Measurements from ENCODE around the gene XNDC1N.
A peak's percentile ranks its signal among the peaks of the same experiment; 100 is the strongest.

Gene XNDC1N, protein sequence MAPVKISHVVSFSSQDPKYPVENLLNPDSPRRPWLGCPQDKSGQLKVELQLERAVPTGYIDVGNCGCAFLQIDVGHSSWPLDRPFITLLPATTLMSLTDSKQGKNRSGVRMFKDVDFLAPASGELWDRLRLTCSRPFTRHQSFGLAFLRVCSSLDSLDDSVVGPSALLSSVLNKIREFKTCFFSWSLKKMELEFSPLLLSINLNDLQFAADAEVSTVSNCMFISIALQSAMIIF

DNA sequence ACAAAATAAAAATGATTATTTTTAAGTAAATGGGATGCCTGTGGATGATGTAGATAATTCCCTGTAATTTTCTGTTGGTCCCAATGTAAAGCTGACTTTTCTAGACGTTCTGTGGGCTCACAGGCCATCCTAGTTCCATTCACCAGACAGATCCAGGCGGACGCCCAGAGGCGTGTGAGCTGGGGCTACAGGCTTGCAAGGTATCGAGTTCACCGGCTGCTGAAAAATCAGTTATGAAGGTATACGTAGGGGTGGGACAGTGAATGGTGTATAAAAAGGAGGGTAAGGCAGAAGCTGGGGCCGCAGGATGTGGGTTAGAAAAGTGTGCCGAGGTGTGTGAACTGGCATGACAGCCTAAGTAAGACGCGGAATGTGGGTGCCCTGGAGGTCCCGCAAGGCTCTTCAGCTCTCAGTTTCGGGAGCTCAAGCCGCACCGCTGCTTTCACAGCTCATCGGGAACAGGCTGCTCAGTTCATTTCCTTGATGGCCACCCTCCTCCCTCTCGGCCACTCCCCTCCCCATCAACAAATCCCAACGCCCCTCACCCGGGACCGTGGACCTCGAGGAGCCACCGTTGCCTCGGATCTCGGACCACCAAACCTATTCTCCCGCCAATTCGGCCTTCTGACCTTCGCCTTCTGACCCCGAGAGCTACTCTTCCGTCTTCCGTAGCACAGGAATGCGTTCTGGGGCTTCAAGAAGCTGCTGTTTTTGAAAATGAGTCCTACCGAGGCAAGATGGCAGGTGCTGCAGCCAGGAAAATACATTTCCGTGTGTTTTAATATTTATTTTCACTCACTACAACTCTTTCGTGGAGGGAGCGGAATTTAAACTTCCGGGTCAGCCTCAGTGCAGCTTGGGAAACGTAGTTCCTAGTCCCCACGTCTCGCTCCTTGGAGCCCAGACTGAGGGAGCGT lies at the start of gene XNDC1N:
Gene XNDC1N, minus strand, starts transcription at position 775 of the 917 bp plus-strand sequence. CDS start 5,241 bp downstream, outside the sequence.
- DNase-seq (ENCODE audit: low read depth in 2 of 2), result peak; percentile 78 to 81

DNA sequence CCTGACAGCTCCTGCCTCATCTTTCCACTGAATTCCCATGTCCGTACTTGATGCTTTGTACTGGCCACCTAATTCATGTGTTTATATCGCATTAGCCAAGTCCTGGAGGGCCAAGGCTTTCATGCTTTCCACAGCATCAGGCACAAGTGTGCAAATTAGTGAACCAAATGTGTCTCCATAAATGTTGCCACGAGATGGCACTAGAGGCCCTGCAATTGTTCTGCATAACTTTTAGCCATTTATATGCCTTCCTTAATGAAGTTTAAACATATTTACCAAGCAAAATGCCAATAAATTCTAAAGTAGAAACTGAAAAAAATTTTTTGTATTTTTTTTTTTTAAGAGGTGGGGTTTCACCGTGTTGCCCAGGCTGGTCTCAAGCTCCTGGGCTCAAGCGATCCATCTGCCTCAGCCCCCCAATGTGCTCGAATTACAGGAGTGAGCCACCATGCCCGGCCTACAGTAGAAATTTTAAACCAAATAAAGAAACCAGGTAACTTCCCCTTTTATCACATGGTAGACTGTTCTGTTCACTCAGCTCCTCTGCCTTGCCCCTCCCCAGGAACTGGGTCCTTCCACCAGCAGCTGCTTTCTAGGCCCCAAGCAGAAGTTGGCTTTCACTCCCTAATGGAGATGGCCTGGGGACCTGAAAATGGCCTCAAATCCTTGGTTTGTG lies 49.5 kb upstream of the XNDC1N start:
- peak; percentile 18 to 21 for DNase-seq (ENCODE audit: low read depth in 2 of 2)

DNA sequence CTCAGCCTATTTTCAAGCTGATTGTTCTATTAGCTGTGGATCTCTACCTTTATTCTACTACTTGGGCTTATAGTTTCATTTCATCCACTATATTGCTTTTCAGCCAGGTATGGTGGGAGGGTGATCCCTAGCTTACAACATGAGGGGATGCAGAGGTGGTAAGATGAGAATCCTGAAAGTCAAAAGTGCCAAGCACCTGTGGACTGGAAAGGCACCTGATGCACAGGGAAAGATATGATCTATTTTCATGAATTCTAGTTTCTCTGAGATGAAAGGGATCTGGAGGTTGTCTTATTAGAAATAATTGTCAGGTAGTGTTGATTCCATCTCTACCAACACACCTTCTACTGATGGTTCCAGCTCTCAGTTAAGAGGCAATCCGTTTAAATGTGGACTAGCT lies 48.7 kb upstream of the XNDC1N start:
- no peak for DNase-seq (ENCODE audit: low read depth in 2 of 2)

DNA sequence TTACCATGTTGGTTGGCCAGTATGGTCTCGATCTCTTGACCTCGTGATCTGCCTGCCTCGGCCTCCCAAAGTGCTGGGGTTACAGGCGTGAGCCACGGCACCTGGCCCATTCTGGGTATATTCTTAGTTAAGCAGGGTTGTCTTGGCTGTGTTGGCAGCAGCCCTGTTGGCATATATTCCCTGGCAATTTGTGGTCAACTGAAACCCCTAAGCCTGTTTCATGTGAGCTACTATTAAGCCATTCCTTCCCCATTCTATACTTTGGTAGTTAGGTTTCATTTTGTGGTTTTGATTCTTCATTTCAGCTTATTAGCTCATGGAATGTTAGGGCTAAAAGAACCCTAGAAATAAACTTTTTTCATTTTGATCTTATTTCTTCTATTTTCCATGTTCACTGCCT lies 48.2 kb upstream of the XNDC1N start:
- DNase-seq (ENCODE audit: low read depth in 2 of 2), result no peak

DNA sequence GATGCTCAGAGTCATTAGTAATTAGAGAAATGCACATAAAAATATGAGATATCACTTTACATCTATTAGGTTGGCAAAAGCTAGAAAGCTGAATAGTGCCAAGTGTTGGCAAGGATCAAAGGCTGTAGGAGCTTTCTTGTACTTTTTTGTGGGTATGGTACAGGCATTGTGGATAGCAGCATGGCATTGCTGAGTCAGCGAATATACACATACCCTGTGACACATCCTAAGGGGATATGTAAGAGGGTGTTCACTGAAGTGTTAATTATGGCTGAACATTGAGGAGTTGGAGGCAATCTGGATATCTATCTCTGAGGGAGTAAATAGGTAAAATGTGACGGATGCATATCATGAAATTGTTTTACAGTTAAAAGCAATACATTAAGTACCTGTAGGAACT lies 43.3 kb upstream of the XNDC1N start:
- DNase-seq (ENCODE audit: low read depth in 2 of 2), result no peak

DNA sequence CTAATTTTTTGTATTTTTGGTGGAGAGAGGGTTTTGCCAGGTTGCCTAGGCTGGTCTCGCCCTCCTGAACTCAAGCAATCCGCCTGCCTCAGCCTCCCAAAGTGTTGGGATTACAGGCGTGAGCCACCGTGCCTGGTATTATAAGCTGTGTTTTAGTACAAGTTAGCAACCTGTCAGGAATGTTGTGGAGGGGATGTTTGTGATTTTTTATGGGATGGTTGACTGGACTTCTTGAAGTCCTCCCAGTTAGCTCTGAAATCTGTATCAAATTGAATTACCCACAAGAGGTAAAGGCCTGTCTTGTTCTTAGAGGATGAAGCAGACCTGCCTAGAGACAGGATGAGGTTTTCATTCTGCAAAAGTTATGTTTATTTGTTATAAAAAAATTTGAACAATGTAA lies 36.2 kb upstream of the XNDC1N start:
- no peak for DNase-seq (ENCODE audit: low read depth in 2 of 2)

DNA sequence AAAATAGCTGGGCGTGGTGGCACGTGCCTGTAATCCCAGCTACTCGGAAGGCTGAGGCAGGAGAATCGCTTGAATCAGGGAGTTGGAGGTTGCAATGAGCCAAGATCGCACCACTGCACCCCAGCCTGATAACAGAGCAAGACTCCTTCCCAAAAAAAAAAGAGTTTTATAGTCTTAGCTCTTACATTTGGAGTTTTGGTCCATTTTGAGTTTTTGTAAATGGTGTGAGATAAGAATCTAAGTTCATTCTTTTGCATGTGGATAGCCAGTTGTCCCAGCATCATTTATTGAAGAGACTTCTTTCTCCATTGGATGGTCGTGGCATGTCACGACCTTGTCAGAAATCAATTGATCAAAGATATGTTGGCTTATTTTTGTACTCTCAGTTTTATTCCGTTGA lies 35.1 kb upstream of the XNDC1N start:
- DNase-seq (ENCODE audit: low read depth in 2 of 2), result no peak

DNA sequence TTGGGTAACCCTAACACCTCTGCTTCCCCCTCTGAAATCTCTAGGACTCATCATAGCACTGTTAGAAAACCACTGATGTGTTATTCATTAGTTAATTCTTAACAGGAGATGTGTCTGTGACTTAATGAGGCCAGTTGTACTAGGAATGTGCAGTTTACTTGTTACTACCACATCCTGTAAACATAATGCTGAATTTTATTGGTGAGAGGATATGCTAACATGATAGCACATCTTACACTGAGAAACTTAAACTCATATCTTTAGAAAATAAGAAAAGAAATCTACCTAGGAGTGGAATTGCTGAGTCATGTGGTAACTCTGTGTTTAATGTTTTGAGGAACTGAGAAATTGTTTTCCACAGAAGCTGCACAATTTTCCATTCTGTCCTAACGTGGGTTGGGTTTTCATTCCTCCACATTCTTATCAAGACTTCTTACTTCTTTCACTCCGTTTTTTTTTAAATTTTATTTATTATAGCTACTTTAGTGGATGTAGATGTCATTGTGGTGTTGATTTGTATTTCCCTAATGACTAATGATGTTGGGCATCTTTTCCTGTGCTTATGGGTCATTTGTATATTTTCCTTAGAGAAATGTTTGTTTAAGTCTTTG lies 34.1 kb upstream of the XNDC1N start:
- DNase-seq (ENCODE audit: low read depth in 2 of 2), result no peak

DNA sequence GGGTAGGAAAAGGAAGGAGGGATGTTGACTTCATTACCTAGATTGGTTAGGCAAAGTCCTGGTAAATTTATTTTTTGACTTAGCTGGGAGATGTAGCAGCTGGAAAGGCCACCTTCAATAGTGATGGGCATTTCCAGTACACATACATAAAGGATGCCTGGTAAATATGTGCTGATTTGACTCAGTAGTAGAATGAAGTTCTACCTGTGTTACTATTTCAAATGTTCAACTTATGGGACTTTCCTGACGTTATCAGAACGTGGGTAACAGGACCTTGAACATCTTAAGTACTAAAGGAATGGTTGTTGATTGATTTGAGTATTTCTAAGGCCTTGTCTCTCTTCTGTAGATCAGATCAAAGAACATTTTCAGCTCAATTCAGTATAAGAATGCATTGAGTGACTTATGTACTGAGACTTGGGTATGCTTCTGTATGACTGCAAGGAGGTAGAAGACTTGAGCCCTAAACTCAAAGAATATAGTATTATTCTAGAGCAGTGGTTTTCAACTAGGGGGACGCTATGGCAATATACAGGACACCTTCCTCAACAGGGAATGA lies 27.6 kb upstream of the XNDC1N start:
- no peak for DNase-seq (ENCODE audit: low read depth in 2 of 2)

DNA sequence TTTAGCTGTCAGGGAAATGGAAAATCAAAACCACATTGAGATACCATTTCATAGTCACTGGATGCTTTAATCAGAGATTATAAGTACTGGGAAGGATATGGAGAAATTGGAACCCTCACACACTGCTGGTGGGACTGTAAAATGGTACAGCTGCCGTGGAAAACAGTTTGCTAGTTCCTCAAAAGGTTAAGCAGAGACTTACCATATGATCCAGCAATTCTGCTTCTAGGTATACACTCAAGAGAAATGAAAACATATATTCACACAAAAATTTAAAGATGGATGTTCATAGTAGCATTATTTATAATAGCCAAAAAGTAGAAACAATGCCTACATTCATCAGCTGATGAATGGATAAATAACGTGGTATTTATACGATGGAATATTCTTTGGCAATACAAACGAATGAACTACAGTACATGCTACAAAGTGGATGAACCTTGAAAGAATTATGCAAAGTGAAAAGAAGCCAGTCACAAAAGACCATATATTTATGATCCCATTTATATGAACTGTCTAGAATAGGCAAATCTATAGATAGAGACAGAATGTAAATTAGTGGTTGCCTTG lies 23.4 kb upstream of the XNDC1N start:
- DNase-seq (ENCODE audit: low read depth in 2 of 2), result no peak

DNA sequence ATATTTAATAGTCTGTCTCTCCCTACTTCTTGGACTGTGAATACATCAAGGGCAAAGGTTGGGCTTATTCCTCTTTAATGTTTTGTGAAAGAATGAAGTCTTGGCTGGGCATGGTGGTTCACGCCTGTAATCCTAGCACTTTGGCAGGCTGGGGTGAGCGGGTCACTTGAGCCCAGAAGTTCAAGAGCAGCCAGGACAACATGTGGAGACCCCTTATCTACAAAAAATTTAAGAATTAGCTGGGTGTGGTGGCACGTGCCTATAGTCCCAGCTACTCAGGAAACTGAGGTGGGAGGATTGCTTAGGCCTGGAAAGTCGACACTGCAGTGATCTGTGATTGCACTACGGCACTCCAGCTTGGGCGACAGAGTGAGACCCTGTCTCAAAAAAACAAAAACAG lies 20.6 kb upstream of the XNDC1N start:
- DNase-seq (ENCODE audit: low read depth in 2 of 2), result no peak

DNA sequence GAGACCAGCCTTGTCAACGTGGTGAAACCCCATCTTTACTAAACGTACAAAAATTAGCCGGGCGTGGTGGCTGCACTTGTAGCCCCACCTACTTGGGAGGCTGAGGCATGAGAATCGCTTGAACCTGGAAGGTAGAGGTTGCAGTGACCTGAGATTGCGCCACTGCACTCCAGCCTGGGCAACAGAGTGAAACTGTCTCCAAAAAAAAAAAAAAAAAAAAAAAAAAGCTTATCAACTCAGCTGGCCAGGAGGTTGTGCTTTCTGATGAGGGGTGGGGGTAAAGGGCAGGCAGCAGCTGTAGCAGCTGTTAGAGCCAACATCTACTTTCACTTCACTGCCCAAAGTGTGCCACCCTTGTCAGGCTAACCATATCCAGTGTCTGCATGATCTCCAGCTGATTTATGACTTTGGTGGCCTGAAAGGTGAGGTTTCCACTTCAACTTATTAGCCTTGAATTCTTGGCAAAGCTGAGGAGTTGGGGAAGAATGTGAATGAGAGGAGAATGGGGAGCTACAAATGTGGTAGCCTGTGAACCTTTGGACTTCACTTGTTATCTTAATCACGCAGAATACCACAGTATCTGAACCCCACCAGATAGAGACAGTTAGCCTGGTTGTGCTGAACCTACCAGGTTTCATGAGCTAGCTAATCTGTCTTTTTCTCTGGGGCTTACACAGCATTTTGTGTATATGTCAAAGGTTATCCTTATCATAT lies 20.1 kb upstream of the XNDC1N start:
- no peak for DNase-seq (ENCODE audit: low read depth in 2 of 2)

DNA sequence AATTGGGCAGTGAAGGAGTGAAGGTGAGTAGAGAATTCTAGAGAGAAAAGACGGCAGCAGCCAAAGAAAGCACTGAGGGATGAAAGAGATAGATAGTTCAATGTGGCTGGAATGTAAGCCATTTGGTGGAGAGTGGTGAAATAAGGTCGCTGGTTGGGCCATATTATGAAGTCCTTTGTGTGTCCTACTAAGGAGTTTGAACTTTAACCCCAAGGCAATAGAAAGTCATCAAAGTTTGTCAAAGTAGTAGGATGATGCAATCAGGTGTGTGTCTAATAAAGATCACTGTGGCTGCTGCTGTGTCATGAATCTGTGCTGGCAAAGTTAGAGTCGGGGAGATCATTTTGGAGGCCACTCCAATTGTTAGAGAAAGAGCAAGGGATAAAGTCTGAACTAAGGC lies 19.1 kb upstream of the XNDC1N start:
- DNase-seq (ENCODE audit: low read depth in 2 of 2), result no peak

DNA sequence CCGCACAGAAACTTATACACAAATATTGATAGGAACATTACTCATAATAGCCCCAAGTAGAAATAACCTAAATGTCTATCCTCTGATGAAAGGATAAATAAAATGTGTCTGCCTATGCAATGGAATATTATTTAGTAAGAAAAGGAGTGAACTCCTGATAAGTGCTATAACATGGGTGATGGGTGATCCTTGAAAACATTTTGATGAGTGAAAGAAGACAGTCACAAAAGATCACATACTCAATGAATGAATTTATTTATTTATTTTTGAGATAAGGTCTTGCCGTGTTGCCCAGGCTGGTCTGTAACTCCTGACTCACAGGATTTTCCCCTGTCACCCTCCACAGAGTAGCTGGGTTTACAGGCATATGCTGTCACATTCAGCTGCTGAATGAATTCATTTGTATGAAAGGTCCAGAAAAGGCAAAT lies 17.8 kb upstream of the XNDC1N start:
- no peak for DNase-seq (ENCODE audit: low read depth in 2 of 2)

DNA sequence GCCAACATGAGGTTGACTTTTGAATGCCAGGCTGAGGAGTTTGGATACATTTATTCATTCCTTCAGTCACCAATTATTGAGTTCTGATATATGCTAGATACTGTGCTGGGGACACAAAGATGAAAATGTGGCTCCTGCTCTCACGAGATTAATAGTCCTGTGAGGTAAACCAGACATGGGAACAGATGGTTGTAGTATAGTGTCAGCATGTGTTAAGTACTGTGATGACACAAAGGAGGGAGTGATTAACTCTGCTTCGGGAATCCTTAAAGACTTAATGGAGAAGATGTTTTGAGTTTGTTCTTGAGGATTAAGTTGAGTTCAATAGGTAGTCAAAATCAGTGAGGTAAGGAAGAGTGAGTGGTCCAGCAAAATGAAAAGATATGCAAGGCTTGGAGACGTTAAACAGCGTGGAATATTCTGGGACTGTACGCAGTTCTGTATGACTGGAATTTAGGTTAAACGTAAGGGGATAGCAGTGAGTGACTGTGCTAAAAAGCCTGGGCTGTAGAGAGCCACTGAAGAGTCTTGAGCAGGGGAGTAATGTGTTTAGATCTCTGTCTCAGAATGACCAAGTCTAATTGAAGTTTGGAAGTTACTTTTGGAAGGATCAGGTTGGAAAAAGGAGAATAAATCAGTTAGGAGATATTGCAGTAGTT lies 12.3 kb upstream of the XNDC1N start:
- peak; percentile 29 to 33 for DNase-seq (ENCODE audit: low read depth in 2 of 2)

DNA sequence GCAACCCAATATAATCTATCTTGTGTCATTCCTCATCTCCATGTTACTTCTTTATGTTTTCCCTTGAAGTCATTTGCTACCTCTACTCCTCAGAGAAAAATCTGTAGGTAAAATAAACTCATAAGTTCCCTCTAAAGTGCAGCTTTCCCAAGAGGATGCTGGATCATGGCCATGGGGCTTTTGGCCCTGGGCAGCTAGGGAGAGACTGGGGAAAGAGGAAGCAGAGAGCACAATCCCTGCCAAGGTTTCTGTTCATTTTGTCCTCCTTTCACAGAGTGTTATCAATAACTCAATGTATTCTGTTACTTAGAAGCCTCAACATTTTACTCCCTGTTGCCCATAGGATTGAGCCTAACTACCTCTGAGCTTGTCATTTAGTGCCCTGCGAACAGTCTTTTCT lies 9.4 kb upstream of the XNDC1N start:
- no peak for DNase-seq (ENCODE audit: low read depth in 2 of 2)

DNA sequence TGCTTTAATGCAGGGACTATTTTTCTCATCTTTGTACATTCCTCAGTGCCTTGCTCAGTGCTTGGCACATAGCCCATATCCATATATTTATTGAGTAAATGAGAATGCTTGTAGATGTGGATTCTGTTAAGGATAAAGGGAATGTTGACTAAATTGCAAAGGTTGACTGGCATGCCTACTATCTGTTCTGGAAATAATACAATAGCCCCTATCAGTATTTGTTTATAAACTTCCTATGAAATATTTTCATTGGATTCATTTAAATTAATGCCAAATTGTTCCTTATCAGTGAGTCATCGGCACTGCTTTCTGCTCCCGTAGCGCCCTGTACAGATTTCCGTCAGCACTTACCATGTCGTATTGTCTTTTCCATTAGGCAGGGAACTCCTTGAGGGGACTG lies 8.4 kb upstream of the XNDC1N start:
- no peak for DNase-seq (ENCODE audit: low read depth in 2 of 2)

DNA sequence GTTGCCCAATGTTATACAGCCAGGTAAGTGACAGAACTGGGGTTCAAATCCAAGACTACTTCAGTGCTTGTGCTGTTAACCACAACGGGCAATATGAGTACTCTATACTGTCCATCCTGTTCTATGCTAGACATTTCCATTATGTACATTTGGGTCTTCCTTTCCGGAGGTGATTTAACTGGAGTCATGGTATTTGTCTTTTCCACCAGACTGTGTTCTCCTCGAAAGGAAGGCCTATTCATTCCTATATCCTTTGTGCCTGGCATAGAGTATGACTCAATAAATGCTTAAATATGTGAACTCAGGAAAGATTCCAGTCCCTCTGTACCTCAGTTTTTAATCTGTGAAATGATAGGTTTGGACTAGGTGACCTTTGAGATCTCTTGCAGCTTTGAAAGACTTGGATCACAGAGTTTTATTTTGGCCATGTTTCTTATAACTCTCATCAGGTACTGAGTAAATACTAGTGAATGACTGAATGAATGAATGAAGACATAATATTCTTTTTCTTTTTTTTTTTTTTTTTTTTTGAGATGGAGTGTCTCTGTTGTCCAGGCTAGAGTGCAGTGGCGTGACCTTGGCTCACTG lies 7.0 kb upstream of the XNDC1N start:
- DNase-seq (ENCODE audit: low read depth in 2 of 2), result no peak

DNA sequence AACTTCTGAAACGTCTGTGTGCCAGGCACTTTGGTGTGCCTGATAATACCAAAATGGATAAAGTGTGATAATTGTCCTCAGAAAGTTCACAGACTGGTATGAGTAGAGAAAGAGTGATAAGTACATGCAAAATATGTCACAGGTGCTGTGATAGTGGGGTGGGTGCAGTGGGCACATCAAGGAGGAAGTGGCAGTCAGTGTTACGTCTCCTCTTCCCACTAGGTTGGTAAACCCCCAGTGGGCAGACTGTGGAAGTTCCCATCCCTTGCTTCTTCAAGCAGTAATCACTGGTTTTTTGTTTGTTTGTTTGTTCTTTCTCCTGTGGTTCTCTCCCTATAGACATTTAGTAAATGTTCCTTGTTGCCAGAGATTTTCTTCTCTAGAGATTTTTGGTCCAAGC lies 5.8 kb upstream of the XNDC1N start:
- no peak for DNase-seq (ENCODE audit: low read depth in 2 of 2)

Data from fibroblast of skin of left quadriceps (primary cell).